ENCODE results near the gene TAS2R10. TPM values are rescaled to one million over a fixed set of nuclear protein-coding genes. Genes with fewer than 3 reads are reported as not detected.

The TAS2R10 gene
- total RNA-seq (under 1 TPM in 6 of 10 donors, not detected in 4; 0.23 to 0.47 (median 0.29) TPM), polyA plus RNA-seq (under 1 TPM; 0.04 to 0.37 TPM)
- long read RNA-seq, donor 1, result 0 reads
- long read RNA-seq, donor 2, result 0 reads
- long read RNA-seq, donor 3, result 0 reads

DNA sequence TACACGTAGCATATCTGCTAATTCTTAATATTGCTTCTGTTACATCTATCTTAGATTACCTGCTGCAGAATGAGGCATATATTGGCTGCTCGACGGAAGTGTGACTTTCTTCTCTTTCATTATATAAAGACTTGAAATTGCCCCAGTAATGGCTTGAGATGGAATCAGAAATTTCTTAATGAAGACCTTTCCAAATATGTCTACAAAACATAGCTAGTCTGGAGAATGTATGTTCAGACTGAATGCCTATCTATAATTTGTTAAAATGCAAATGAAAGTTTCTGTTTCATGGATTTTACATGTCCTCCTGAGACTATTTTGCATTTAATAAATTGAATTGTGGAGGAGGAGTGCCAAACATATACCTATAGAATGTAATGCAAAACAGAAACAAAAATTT, at the start of gene TAS2R10:
TSS of gene TAS2R10 (minus strand) at position 101 of the 400 bp plus-strand sequence. CDS start at position 12, 89 bp downstream.
- intact Hi-C loops (cut with DNase I), result no loop called here
- DNase-seq, result no peak
- no peaks in the 10 kb centered on the region for H3K36me3 ChIP-seq
- H3K4me1 ChIP-seq, result no peaks in the 10 kb centered on the region
- ATAC-seq, result no peak
- no peak within 1 kb of the TSS for H3K4me3 ChIP-seq
- H3K27ac ChIP-seq, result no peak within 1 kb of the TSS
- H3K9me3 ChIP-seq, result no peaks in the 10 kb centered on the region
- TF ChIP-seq, protein P1, sequence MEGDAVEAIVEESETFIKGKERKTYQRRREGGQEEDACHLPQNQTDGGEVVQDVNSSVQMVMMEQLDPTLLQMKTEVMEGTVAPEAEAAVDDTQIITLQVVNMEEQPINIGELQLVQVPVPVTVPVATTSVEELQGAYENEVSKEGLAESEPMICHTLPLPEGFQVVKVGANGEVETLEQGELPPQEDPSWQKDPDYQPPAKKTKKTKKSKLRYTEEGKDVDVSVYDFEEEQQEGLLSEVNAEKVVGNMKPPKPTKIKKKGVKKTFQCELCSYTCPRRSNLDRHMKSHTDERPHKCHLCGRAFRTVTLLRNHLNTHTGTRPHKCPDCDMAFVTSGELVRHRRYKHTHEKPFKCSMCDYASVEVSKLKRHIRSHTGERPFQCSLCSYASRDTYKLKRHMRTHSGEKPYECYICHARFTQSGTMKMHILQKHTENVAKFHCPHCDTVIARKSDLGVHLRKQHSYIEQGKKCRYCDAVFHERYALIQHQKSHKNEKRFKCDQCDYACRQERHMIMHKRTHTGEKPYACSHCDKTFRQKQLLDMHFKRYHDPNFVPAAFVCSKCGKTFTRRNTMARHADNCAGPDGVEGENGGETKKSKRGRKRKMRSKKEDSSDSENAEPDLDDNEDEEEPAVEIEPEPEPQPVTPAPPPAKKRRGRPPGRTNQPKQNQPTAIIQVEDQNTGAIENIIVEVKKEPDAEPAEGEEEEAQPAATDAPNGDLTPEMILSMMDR (IDR thresholded peaks at IDR 0.05), result no peak
- no peaks in the 10 kb centered on the region for H3K27me3 ChIP-seq
- 88 to 90% methylated on average over 3 of the region's 3 CpGs for WGBS, 2 donors

DNA sequence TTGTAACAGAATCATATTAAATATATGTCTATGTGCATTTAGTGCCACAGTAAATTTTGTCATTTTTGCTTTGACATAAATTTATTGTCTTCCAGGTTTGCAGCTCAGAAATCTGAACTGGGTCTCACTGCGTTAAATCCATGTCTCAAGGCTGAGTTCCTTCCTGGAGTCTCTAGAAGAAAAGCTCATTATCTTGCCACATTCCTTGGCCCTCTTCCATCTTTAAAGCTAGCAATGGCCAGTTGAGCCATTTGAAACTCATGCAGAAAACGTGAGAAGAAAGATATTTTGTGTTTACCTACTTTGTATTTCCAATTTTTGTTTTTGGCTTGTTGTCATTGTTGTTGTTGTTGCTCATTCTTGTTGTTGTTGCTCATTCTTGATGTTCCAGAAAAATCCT, 47.2 kb upstream of the TAS2R10 start:
- Histone ChIP-seq H3K4me3 (no peak overlapping the region), H3K27me3 (no peaks in the 10 kb centered on the region), H3K4me1 (peaks cover 0 to 9% (median 3%) of the 10 kb centered on the region in 9 donors), H3K27ac (no peak overlapping the region), H3K36me3 (peaks cover 0 to 28% (median 10%) of the 10 kb centered on the region in 9 donors), H3K9me3 (peaks cover 0 to 9% (median 0%) of the 10 kb centered on the region in 11 donors)
- ATAC-seq (no peak), DNase-seq (no peak)
- WGBS, 2 donors, result 16 to 17% methylated on average over 2 of the region's 2 CpGs
- intact Hi-C loops (cut with DNase I), result loop anchor here in 2 of 10 donors (10.0 kb wide), 1 partner anchor 321 kb away; no protein-coding TSS in a partner anchor
- TF ChIP-seq, protein P1 (IDR thresholded peaks at IDR 0.05), result no peak

- DNase-seq, result no peak
- ATAC-seq, result no peak
- H3K4me1 ChIP-seq, result no peaks in the 10 kb centered on the region
- H3K36me3 ChIP-seq, result peaks cover 0 to under 1% (median 0%) of the 10 kb centered on the region in 9 donors
- intact Hi-C loops (cut with DNase I), result no loop called here
- H3K9me3 ChIP-seq, result peaks cover 0 to 15% (median 7%) of the 10 kb centered on the region in 11 donors
- H3K27ac ChIP-seq, result no peak overlapping the region
- TF ChIP-seq, protein P1 (IDR thresholded peaks at IDR 0.05), result peak in 3 of 9 donors; percentile 13 to 15 (median 15)
- 66 to 78% methylated on average over 2 of the region's 2 CpGs for WGBS, 2 donors
- H3K4me3 ChIP-seq, result no peak overlapping the region
- H3K27me3 ChIP-seq, result no peaks in the 10 kb centered on the region
Measured at GRCh38 chr12:10867381-10867780, 41.2 kb upstream of the TAS2R10 start.

- Histone ChIP-seq H3K27ac (no peak overlapping the region), H3K4me3 (no peak overlapping the region), H3K36me3 (peaks cover 0 to 13% (median 0%) of the 10 kb centered on the region in 9 donors), H3K27me3 (no peaks in the 10 kb centered on the region), H3K9me3 (peaks cover 0 to 32% (median 15%) of the 10 kb centered on the region in 11 donors), H3K4me1 (no peaks in the 10 kb centered on the region)
- ATAC-seq (no peak), DNase-seq (no peak)
- TF ChIP-seq, protein P1 (IDR thresholded peaks at IDR 0.05), result no peak
- WGBS, 2 donors, result 94 to 95% methylated on average over 2 of the region's 2 CpGs
- intact Hi-C loops (cut with DNase I), result no loop called here
Measured at GRCh38 chr12:10863512-10864218, 37.5 kb upstream of the TAS2R10 start.
